ENCODE results near the gene LRCH1.

LRCH1 gene

DNA sequence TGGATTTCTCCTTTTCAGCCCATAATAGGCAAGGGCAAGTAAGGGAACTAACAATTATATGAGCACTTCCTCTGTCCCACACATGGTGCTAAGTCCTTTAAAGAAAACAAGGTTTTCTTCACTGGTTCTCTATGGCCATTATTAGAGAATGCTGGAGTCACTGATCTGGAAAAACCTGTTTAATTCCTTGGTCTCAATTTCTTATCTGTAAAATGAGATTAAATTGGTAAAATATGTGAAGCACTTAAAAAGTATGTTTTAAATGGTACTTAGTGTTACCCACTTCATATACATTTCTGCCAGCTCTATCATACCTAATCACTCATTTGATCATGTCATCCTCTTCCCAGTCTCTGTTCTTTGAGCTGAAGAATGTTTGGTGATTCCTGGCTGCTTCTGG, 39.4 kb downstream of the LRCH1 start:
- H3K4me3 ChIP-seq (ENCODE audit: insufficient read depth in 1 of 2, low read depth in 1 of 2, low read length in 2 of 2): no peak overlapping the region
- H3K4me2 ChIP-seq (ENCODE audit: low read length, poor library complexity, severe bottlenecking): no peak overlapping the region
- peaks cover 6% of the 10 kb centered on the region for H3K4me1 ChIP-seq (ENCODE audit: control insufficient read depth, insufficient read depth, low read depth, low read length)
- no peak overlapping the region for H3K27ac ChIP-seq (ENCODE audit: low read length, poor library complexity, severe bottlenecking)
- no peak overlapping the region for H3K14ac ChIP-seq (ENCODE audit: low read length in 2 of 2)
- H2BK5ac ChIP-seq (ENCODE audit: low read depth, low read length, poor library complexity, severe bottlenecking): no peak overlapping the region
- no peaks in the 10 kb centered on the region for H3K36me3 ChIP-seq (ENCODE audit: control insufficient read depth in 1 of 2, insufficient read depth in 2 of 2, low read depth in 1 of 2, low read length in 2 of 2)
- no peak overlapping the region for H2BK15ac ChIP-seq (ENCODE audit: low read depth, poor library complexity, severe bottlenecking)
- no peak overlapping the region for H3K4ac ChIP-seq (ENCODE audit: low read depth in 1 of 2, low read length in 2 of 2)
- H3K27me3 ChIP-seq (ENCODE audit: control insufficient read depth in 1 of 2, insufficient read depth in 1 of 2, low read length in 2 of 2): no peaks in the 10 kb centered on the region
- no peak overlapping the region for H3K18ac ChIP-seq (ENCODE audit: low read depth in 1 of 2, low read length in 2 of 2)
- no peak overlapping the region for H2BK12ac ChIP-seq (ENCODE audit: low read length in 2 of 2)
- H3K79me1 ChIP-seq (replicated peaks; ENCODE audit: low read length, poor library complexity, severe bottlenecking): peaks cover 7% of the 10 kb centered on the region
- DNase-seq: no peak
- no peak overlapping the region for H2AFZ ChIP-seq (ENCODE audit: low read depth, low read length)
- H3K9ac ChIP-seq (ENCODE audit: low read length): no peak overlapping the region
- no peak overlapping the region for H3K23ac ChIP-seq (ENCODE audit: low read length in 2 of 2)
- no peak overlapping the region for H4K91ac ChIP-seq (ENCODE audit: low read length)
- H2BK120ac ChIP-seq (ENCODE audit: low read depth, low read length): no peak overlapping the region
- no peak overlapping the region for H2AK5ac ChIP-seq (ENCODE audit: low read length, severe bottlenecking)
- no peak overlapping the region for H4K8ac ChIP-seq (ENCODE audit: low read length)
- no peaks in the 10 kb centered on the region for H3K9me3 ChIP-seq (ENCODE audit: control insufficient read depth, low read length)

DNA sequence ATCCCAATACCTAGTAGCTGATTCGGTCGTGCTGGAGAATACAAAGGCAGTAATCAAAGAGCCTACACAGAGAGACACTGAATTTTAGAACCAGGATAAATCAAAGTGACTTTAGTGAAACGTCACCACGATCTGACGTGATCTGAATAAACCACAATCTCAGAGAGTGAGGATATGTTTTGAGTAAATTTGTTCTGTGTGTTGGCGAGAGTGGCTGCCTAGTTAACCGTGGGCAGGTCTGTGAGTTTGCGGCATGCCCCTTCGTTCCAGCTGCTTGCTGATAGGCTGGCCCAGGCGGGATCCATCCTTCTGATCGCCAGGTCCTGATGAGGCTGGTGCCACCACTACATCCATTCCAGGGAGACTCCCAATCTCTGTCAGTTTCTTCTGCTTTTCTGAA, 40.4 kb downstream of the LRCH1 start:
- H2AK5ac ChIP-seq (ENCODE audit: low read length, severe bottlenecking): no peak overlapping the region
- no peak overlapping the region for H2AFZ ChIP-seq (ENCODE audit: low read depth, low read length)
- H3K4me1 ChIP-seq (ENCODE audit: control insufficient read depth, insufficient read depth, low read depth, low read length): peaks cover 6% of the 10 kb centered on the region
- 97% methylated on average over 9 of the region's 11 CpGs for WGBS
- no peak overlapping the region for H2BK120ac ChIP-seq (ENCODE audit: low read depth, low read length)
- H2BK5ac ChIP-seq (ENCODE audit: low read depth, low read length, poor library complexity, severe bottlenecking): no peak overlapping the region
- H4K8ac ChIP-seq (ENCODE audit: low read length): no peak overlapping the region
- H3K9me3 ChIP-seq (ENCODE audit: control insufficient read depth, low read length): no peaks in the 10 kb centered on the region
- no peak overlapping the region for H3K23ac ChIP-seq (ENCODE audit: low read length in 2 of 2)
- H2BK15ac ChIP-seq (ENCODE audit: low read depth, poor library complexity, severe bottlenecking): no peak overlapping the region
- H3K4me2 ChIP-seq (ENCODE audit: low read length, poor library complexity, severe bottlenecking): no peak overlapping the region
- no peaks in the 10 kb centered on the region for H3K27me3 ChIP-seq (ENCODE audit: control insufficient read depth in 1 of 2, insufficient read depth in 1 of 2, low read length in 2 of 2)
- no peaks in the 10 kb centered on the region for H3K36me3 ChIP-seq (ENCODE audit: control insufficient read depth in 1 of 2, insufficient read depth in 2 of 2, low read depth in 1 of 2, low read length in 2 of 2)
- peaks cover 7% of the 10 kb centered on the region for H3K79me1 ChIP-seq (replicated peaks; ENCODE audit: low read length, poor library complexity, severe bottlenecking)
- no peak overlapping the region for H3K14ac ChIP-seq (ENCODE audit: low read length in 2 of 2)
- no peak overlapping the region for H2BK12ac ChIP-seq (ENCODE audit: low read length in 2 of 2)
- no peak overlapping the region for H3K27ac ChIP-seq (ENCODE audit: low read length, poor library complexity, severe bottlenecking)
- no peak overlapping the region for H3K18ac ChIP-seq (ENCODE audit: low read depth in 1 of 2, low read length in 2 of 2)
- no peak for DNase-seq
- no peak overlapping the region for H3K4ac ChIP-seq (ENCODE audit: low read depth in 1 of 2, low read length in 2 of 2)
- H3K9ac ChIP-seq (ENCODE audit: low read length): no peak overlapping the region
- H3K4me3 ChIP-seq (ENCODE audit: insufficient read depth in 1 of 2, low read depth in 1 of 2, low read length in 2 of 2): no peak overlapping the region
- no peak overlapping the region for H4K91ac ChIP-seq (ENCODE audit: low read length)

GRCh38 chr13:46594374-46595078, 41.6 kb downstream of the LRCH1 start:
- no peak overlapping the region for H4K91ac ChIP-seq (ENCODE audit: low read length)
- no peak overlapping the region for H2BK12ac ChIP-seq (ENCODE audit: low read length in 2 of 2)
- H3K79me1 ChIP-seq (replicated peaks; ENCODE audit: low read length, poor library complexity, severe bottlenecking): peaks cover 8% of the 10 kb centered on the region
- no peak overlapping the region for H2AK5ac ChIP-seq (ENCODE audit: low read length, severe bottlenecking)
- no peak overlapping the region for H3K4ac ChIP-seq (ENCODE audit: low read depth in 1 of 2, low read length in 2 of 2)
- peaks cover 6% of the 10 kb centered on the region for H3K4me1 ChIP-seq (ENCODE audit: control insufficient read depth, insufficient read depth, low read depth, low read length)
- no peak overlapping the region for H3K4me3 ChIP-seq (ENCODE audit: insufficient read depth in 1 of 2, low read depth in 1 of 2, low read length in 2 of 2)
- H3K14ac ChIP-seq (ENCODE audit: low read length in 2 of 2): no peak overlapping the region
- H3K36me3 ChIP-seq (ENCODE audit: control insufficient read depth in 1 of 2, insufficient read depth in 2 of 2, low read depth in 1 of 2, low read length in 2 of 2): no peaks in the 10 kb centered on the region
- H3K9me3 ChIP-seq (ENCODE audit: control insufficient read depth, low read length): no peaks in the 10 kb centered on the region
- H3K27me3 ChIP-seq (ENCODE audit: control insufficient read depth in 1 of 2, insufficient read depth in 1 of 2, low read length in 2 of 2): no peaks in the 10 kb centered on the region
- no peak overlapping the region for H2BK120ac ChIP-seq (ENCODE audit: low read depth, low read length)
- no peak overlapping the region for H3K18ac ChIP-seq (ENCODE audit: low read depth in 1 of 2, low read length in 2 of 2)
- H3K23ac ChIP-seq (ENCODE audit: low read length in 2 of 2): no peak overlapping the region
- DNase-seq: no peak
- 93% methylated on average over 3 of the region's 5 CpGs for WGBS
- H3K27ac ChIP-seq (ENCODE audit: low read length, poor library complexity, severe bottlenecking): no peak overlapping the region
- no peak overlapping the region for H4K8ac ChIP-seq (ENCODE audit: low read length)
- no peak overlapping the region for H2BK15ac ChIP-seq (ENCODE audit: low read depth, poor library complexity, severe bottlenecking)
- no peak overlapping the region for H2AFZ ChIP-seq (ENCODE audit: low read depth, low read length)
- no peak overlapping the region for H3K9ac ChIP-seq (ENCODE audit: low read length)
- H2BK5ac ChIP-seq (ENCODE audit: low read depth, low read length, poor library complexity, severe bottlenecking): no peak overlapping the region
- H3K4me2 ChIP-seq (ENCODE audit: low read length, poor library complexity, severe bottlenecking): no peak overlapping the region

GRCh38 chr13:46595136-46595884, 42.3 kb downstream of the LRCH1 start:
- H4K8ac ChIP-seq (ENCODE audit: low read length): no peak overlapping the region
- H3K9ac ChIP-seq (ENCODE audit: low read length): no peak overlapping the region
- no peak overlapping the region for H3K4ac ChIP-seq (ENCODE audit: low read depth in 1 of 2, low read length in 2 of 2)
- H3K27me3 ChIP-seq (ENCODE audit: control insufficient read depth in 1 of 2, insufficient read depth in 1 of 2, low read length in 2 of 2): no peaks in the 10 kb centered on the region
- no peak overlapping the region for H3K4me3 ChIP-seq (ENCODE audit: insufficient read depth in 1 of 2, low read depth in 1 of 2, low read length in 2 of 2)
- H3K4me2 ChIP-seq (ENCODE audit: low read length, poor library complexity, severe bottlenecking): no peak overlapping the region
- H2AFZ ChIP-seq (ENCODE audit: low read depth, low read length): no peak overlapping the region
- no peak for DNase-seq
- H2BK12ac ChIP-seq (ENCODE audit: low read length in 2 of 2): no peak overlapping the region
- H3K79me1 ChIP-seq (replicated peaks; ENCODE audit: low read length, poor library complexity, severe bottlenecking): peaks cover 8% of the 10 kb centered on the region
- H2BK120ac ChIP-seq (ENCODE audit: low read depth, low read length): no peak overlapping the region
- H3K27ac ChIP-seq (ENCODE audit: low read length, poor library complexity, severe bottlenecking): peak overlapping the region; percentile 3
- no peak overlapping the region for H3K18ac ChIP-seq (ENCODE audit: low read depth in 1 of 2, low read length in 2 of 2)
- H3K4me1 ChIP-seq (ENCODE audit: control insufficient read depth, insufficient read depth, low read depth, low read length): peaks cover 6% of the 10 kb centered on the region
- H3K14ac ChIP-seq (ENCODE audit: low read length in 2 of 2): no peak overlapping the region
- H2AK5ac ChIP-seq (ENCODE audit: low read length, severe bottlenecking): no peak overlapping the region
- H2BK5ac ChIP-seq (ENCODE audit: low read depth, low read length, poor library complexity, severe bottlenecking): no peak overlapping the region
- H2BK15ac ChIP-seq (ENCODE audit: low read depth, poor library complexity, severe bottlenecking): no peak overlapping the region
- no peaks in the 10 kb centered on the region for H3K36me3 ChIP-seq (ENCODE audit: control insufficient read depth in 1 of 2, insufficient read depth in 2 of 2, low read depth in 1 of 2, low read length in 2 of 2)
- H4K91ac ChIP-seq (ENCODE audit: low read length): no peak overlapping the region
- H3K23ac ChIP-seq (ENCODE audit: low read length in 2 of 2): no peak overlapping the region
- 88% methylated on average over 6 of the region's 6 CpGs for WGBS
- no peaks in the 10 kb centered on the region for H3K9me3 ChIP-seq (ENCODE audit: control insufficient read depth, low read length)
